ENCODE results near the gene ZSWIM8.
"Not testable (repeated sequence)": the region's sequence is repeated elsewhere in the genome, so short reads cannot be mapped to it uniquely, and the experiment has no call there.

Gene ZSWIM8

DNA sequence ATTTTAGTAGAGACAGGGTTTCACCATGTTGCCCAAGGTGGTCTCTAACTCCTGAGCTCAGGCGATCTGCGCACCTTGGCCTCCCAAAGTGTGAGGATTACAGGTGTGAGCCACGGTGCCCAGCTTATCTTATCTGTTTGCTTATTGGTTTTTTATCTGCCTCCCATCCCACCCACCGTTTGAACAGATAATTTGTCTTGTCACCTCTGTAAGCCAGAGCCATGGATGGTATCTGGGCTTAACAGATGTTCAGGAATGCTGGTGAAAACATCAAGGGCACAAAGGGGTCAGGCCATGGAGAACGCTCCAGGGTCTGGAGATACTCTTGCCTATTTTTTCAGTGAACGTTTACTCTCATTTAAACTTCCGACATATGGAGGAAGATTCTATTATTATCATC lies 38.0 kb downstream of the ZSWIM8 start:
- H3K27me3 ChIP-seq (ENCODE audit: insufficient read depth, low read length): no peaks in the 10 kb centered on the region
- peaks cover 25% of the 10 kb centered on the region; the same call in 1 of the 2 replicates for H3K36me3 ChIP-seq (ENCODE audit: insufficient read depth, low read depth, low read length)
- no peaks in the 10 kb centered on the region for H3K9me3 ChIP-seq (ENCODE audit: insufficient read depth, low read depth, low read length)
- no peak overlapping the region for H3K9ac ChIP-seq (ENCODE audit: low read depth, low read length)
- H3K27ac ChIP-seq (ENCODE audit: low read length): no peak overlapping the region
- no peak overlapping the region for H3K4me3 ChIP-seq (ENCODE audit: low read length)
- H3K4me1 ChIP-seq (ENCODE audit: insufficient read depth, low read length): no peaks in the 10 kb centered on the region

DNA sequence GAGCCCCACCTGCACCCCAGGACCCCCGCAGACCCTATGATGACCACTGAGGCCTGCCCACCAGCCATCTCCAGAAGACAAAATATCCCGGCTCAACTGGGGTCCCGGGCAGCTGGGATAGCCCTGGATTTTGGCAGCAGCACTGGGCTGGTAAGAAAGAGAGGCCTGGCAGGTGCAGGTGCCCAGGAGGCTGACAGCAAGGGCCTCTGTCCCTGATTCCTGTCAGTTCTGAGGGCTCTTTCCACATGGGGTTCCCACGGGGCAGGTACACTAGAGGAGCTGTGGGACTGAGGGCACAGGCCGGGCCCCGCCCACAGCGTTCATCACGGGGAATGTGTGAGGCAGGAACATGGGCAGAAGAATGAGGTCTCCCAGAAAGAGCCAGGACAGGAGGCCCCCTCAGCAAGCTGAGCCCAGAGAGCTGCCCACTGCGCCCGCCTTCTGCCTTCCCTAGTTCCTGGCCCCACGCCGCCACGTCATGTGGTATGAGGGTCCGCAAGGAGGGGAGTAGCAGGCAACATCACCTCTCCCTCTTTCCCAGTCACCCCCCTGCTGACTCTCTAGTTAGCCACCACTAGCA lies 38.8 kb downstream of the ZSWIM8 start:
- Histone ChIP-seq H3K4me3 (ENCODE audit: low read length) (no peak overlapping the region), H3K27ac (ENCODE audit: low read length) (no peak overlapping the region), H3K9me3 (ENCODE audit: insufficient read depth, low read depth, low read length) (no peaks in the 10 kb centered on the region), H3K36me3 (ENCODE audit: insufficient read depth, low read depth, low read length) (peaks cover 25% of the 10 kb centered on the region; the same call in 1 of the 2 replicates), H3K4me1 (ENCODE audit: insufficient read depth, low read length) (no peaks in the 10 kb centered on the region), H3K27me3 (ENCODE audit: insufficient read depth, low read length) (no peaks in the 10 kb centered on the region), H3K9ac (ENCODE audit: low read depth, low read length) (no peak overlapping the region)

DNA sequence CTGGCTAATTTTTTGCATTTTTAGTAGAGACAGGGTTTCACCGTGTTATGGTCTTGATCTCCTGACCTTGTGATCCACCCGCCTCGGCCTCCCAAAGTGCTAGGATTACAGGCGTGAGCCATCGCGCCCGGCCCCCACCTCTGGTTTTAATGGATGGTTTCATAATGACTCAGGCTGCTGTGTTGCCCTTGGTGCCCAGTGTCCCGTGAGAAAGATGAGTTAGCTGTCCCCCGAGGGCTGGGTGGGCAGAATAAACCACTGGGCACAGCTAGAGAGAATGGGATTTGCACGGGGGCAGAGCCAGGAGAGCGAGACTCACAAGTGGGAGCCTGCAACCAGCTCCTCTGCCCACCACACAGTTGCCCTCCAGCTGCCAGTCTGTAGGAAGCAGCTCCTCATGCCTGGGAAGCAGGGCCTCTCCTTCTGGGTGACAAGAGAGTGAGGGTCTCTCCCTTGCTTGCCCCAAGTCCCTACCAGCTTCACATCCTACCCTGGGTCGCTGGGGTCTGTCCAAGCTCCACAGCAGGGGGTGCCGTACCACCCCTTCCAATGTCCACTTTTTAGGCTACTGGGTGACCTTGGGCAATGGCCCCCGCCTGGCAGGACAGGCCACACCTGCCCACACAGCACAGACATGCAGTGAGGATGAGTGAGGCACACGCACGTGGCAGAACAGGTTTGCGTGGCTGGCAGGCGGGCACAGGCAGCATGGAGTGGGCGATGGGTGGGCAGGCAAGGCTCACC lies 42.1 kb downstream of the ZSWIM8 start:
- peaks cover 30% of the 10 kb centered on the region for H3K36me3 ChIP-seq (ENCODE audit: insufficient read depth, low read depth, low read length)
- no peak overlapping the region for H3K27ac ChIP-seq (ENCODE audit: low read length)
- no peaks in the 10 kb centered on the region for H3K4me1 ChIP-seq (ENCODE audit: insufficient read depth, low read length)
- no peak overlapping the region for H3K4me3 ChIP-seq (ENCODE audit: low read length)
- H3K27me3 ChIP-seq (ENCODE audit: insufficient read depth, low read length): no peaks in the 10 kb centered on the region
- H3K9ac ChIP-seq (ENCODE audit: low read depth, low read length): no peak overlapping the region
- no peaks in the 10 kb centered on the region for H3K9me3 ChIP-seq (ENCODE audit: insufficient read depth, low read depth, low read length)

DNA sequence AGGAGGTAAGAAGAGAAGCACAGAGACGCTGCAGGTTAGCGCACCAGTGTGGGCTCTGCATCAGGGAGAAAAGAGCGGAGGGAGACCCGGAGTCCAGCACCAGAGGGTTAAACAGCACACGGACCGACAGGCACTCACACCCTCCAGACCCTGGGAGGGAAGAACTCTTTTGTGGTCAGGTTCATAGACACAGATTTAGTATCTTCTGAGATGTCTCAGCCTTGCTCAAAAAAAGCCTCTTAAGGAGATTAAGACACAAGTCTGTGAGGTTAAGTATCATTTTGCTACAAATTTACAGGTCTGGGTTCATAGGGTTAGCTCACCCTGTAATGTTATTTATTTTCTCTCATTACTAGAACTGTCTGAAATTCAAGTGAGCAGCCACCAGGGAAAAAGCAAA lies 42.8 kb downstream of the ZSWIM8 start:
- Histone ChIP-seq H3K27ac (ENCODE audit: low read length) (no peak overlapping the region), H3K36me3 (ENCODE audit: insufficient read depth, low read depth, low read length) (peaks cover 30% of the 10 kb centered on the region), H3K4me1 (ENCODE audit: insufficient read depth, low read length) (no peaks in the 10 kb centered on the region)

DNA sequence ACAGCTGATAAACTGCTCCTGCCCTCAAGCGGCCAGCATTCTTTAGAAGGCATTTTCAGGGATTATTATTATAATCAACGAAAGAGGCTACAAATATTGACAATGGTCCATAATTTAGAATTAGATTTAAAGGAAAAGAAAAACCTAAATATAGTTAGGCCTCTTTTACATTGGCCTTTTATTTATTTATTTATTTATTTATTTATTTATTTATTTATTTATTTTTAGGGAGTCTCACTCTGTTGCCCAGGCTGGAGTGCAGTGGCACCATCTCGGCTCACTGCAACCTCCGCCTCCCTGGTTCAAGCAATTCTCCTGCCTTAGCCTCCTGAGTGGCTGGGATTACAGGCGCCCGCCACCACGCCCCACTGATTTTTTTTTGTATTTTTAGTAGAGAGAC lies 43.7 kb downstream of the ZSWIM8 start:
- H3K36me3 ChIP-seq (ENCODE audit: insufficient read depth, low read depth, low read length): peaks cover 22% of the 10 kb centered on the region
- H3K27me3 ChIP-seq (ENCODE audit: insufficient read depth, low read length); H3K4me3 ChIP-seq (ENCODE audit: low read length); H3K4me1 ChIP-seq (ENCODE audit: insufficient read depth, low read length); H3K9me3 ChIP-seq (ENCODE audit: insufficient read depth, low read depth, low read length); H3K9ac ChIP-seq (ENCODE audit: low read depth, low read length); H3K27ac ChIP-seq (ENCODE audit: low read length): not testable (repeated sequence)

More for the DNA sequence above, 42.8 kb downstream of the ZSWIM8 start:
- Histone ChIP-seq H3K27me3 (ENCODE audit: insufficient read depth, low read length) (no peaks in the 10 kb centered on the region), H3K9me3 (ENCODE audit: insufficient read depth, low read depth, low read length) (no peaks in the 10 kb centered on the region), H3K4me3 (ENCODE audit: low read length) (no peak overlapping the region), H3K9ac (ENCODE audit: low read depth, low read length) (no peak overlapping the region)

DNA sequence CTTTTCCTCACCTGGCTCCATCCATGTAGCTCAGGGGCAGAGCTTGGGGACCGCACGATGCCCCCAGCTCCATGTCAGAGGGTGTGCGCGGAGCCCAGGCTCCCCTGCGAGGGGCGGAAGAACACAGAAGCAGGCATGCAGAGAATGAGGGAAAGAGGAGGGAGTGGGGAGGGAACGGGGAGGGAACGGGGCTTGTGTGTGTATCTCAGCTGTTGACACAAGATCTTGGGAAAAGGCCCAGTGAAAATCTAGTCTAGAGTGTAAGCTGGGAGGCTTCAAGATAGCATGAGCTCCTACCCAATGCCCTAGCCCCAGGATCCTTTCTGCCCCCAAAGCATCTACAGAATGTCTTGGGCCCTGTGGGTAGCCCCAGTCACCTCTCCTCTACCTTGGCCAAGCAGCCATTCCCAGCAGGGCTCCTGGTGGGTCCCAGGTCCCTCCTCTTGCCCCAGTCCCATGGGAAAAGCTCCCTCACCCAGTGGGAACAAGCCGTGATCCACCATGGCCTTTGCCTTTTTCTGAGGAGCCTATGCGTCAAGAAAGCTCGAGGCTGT lies 51.1 kb downstream of the ZSWIM8 start:
- no peaks in the 10 kb centered on the region for H3K4me1 ChIP-seq (ENCODE audit: insufficient read depth, low read length)
- H3K27ac ChIP-seq (ENCODE audit: low read length): no peak overlapping the region
- peaks cover 56% of the 10 kb centered on the region for H3K36me3 ChIP-seq (ENCODE audit: insufficient read depth, low read depth, low read length)
- no peaks in the 10 kb centered on the region for H3K27me3 ChIP-seq (ENCODE audit: insufficient read depth, low read length)
- no peaks in the 10 kb centered on the region for H3K9me3 ChIP-seq (ENCODE audit: insufficient read depth, low read depth, low read length)
- H3K9ac ChIP-seq (ENCODE audit: low read depth, low read length): no peak overlapping the region
- no peak overlapping the region for H3K4me3 ChIP-seq (ENCODE audit: low read length)

DNA sequence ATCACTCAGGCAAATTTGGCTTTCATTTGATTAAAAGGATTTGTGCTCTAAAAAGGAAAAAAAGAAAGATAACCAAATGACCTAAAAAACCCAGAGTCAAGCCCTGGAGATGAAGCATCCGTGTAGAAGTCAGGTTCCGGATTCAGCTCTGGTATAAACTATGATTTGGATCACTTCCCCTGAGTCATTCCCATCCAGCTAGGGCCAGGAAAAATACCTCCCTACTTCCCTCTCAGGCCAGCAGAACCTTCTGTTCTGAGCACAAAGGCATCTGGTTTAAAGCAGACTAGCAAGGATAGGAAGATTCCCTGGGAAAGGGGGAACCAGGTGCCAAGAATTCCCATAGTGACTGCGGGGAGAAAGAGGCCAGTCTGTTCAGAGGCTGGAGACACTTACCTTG lies 51.7 kb downstream of the ZSWIM8 start:
- Histone ChIP-seq H3K4me3 (ENCODE audit: low read length) (no peak overlapping the region), H3K36me3 (ENCODE audit: insufficient read depth, low read depth, low read length) (peaks cover 62% of the 10 kb centered on the region), H3K4me1 (ENCODE audit: insufficient read depth, low read length) (no peaks in the 10 kb centered on the region), H3K9ac (ENCODE audit: low read depth, low read length) (no peak overlapping the region), H3K27me3 (ENCODE audit: insufficient read depth, low read length) (no peaks in the 10 kb centered on the region), H3K9me3 (ENCODE audit: insufficient read depth, low read depth, low read length) (no peaks in the 10 kb centered on the region), H3K27ac (ENCODE audit: low read length) (no peak overlapping the region)

DNA sequence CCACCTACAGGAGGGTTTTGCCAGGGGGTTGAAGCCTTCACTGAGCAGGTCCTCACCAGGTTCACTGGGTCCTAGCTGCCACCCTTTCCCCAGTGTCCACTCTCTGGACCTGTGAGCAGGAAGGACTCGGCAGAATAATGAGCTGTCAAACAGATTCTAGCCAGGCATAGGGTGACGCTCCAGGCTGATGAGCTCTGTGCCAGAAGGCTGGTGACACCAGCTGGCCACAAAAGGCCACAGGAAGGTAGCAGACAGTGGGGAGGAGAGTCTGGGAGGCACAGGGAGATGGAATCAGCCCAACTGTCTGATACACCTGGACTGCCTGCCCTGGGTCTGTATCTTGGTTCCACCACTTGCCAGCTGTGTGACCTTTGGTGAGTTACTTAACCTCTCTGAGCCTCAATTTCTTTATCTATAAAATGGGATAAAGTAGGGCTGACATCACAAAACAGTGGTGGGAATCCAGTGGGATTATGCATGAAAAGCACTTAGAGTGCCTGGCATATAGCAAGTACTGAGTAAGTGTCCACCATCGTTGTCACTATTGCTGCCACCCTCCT lies 52.7 kb downstream of the ZSWIM8 start:
- Histone ChIP-seq H3K27ac (ENCODE audit: low read length) (no peak overlapping the region), H3K4me3 (ENCODE audit: low read length) (no peak overlapping the region), H3K36me3 (ENCODE audit: insufficient read depth, low read depth, low read length) (peaks cover 72% of the 10 kb centered on the region), H3K4me1 (ENCODE audit: insufficient read depth, low read length) (no peaks in the 10 kb centered on the region), H3K9me3 (ENCODE audit: insufficient read depth, low read depth, low read length) (no peaks in the 10 kb centered on the region), H3K9ac (ENCODE audit: low read depth, low read length) (no peak overlapping the region), H3K27me3 (ENCODE audit: insufficient read depth, low read length) (no peaks in the 10 kb centered on the region)

DNA sequence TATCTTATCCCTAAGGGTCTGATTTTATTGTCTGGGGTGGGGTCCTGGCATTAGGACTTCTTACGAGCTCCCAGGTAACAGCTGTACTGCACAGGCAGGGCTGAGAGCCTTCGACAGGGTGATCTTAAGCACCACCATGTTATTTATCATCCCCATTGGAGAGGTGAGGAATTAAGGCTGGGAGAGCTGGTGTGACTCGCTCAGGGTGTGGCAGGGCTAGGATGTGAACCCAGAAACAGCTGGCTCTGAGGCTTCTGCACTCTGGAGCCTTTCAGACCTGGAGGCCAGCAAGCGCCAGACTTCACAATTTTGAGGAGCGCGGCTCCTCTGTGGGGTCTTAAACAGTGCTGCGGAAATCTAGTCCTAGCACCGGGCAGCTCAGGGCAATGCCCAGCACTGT lies 53.4 kb downstream of the ZSWIM8 start:
- H3K27ac ChIP-seq (ENCODE audit: low read length): no peak overlapping the region
- no peaks in the 10 kb centered on the region for H3K9me3 ChIP-seq (ENCODE audit: insufficient read depth, low read depth, low read length)
- no peak overlapping the region for H3K4me3 ChIP-seq (ENCODE audit: low read length)
- no peaks in the 10 kb centered on the region for H3K4me1 ChIP-seq (ENCODE audit: insufficient read depth, low read length)
- H3K36me3 ChIP-seq (ENCODE audit: insufficient read depth, low read depth, low read length): peaks cover 75% of the 10 kb centered on the region
- H3K9ac ChIP-seq (ENCODE audit: low read depth, low read length): no peak overlapping the region; the same call in 1 of the 2 replicates
- no peaks in the 10 kb centered on the region for H3K27me3 ChIP-seq (ENCODE audit: insufficient read depth, low read length)

DNA sequence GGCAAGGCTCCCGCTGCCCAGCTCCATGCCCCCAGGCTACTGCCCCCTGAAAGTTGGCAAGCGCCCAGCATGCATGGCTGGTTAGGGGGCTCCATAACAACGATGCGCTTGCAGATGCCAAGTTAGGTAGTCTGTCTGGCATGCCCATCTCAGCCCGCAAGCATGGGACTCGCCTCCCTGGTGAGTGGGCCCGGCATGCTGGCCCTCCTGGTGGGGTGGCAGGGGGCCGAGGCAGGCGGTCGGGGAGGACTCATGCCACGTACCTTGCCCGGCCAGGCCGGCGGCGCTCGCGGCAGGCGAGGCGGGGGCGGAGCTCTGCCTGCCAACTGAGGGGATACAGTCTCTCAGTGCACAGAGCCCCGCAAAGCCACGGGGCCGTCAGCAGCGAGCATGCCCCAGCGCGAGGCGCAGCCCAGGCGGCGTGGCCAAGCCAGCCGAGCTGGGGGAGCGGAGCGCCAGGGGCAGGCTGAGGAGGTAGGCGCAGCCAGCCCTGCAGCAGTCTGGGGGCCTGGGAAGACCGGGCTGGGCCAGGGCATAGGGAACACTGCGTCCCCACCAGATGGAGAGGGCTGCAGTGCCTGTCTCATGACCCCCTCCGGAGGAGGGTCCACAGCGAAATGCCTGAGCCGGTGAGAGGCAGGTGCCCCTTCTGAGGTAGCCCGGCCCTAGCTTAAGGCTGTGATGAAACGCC lies 54.0 kb downstream of the ZSWIM8 start:
- Histone ChIP-seq H3K27ac (ENCODE audit: low read length) (no peak overlapping the region), H3K9me3 (ENCODE audit: insufficient read depth, low read depth, low read length) (no peaks in the 10 kb centered on the region), H3K36me3 (ENCODE audit: insufficient read depth, low read depth, low read length) (peaks cover 77% of the 10 kb centered on the region), H3K4me1 (ENCODE audit: insufficient read depth, low read length) (no peaks in the 10 kb centered on the region), H3K4me3 (ENCODE audit: low read length) (no peak overlapping the region), H3K9ac (ENCODE audit: low read depth, low read length) (no peak overlapping the region), H3K27me3 (ENCODE audit: insufficient read depth, low read length) (no peaks in the 10 kb centered on the region)

DNA sequence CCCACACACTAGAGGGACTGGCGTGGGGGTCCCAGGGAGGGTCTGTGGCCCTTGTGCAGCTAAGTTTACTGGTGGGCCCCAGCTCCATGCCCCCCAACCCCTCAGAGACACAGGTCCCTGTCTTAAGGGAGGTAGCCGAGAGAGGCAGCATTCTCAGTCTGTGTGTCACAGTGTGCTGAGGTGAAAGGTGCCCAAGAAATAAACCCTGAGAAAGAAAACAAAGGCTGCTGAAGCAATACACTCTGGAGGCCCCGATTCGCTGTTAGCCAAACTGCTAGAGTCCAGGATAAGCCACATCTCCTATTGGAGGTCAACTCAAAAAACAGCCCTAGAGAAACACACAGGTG lies 54.6 kb downstream of the ZSWIM8 start:
- Histone ChIP-seq H3K27ac (ENCODE audit: low read length) (no peak overlapping the region), H3K9ac (ENCODE audit: low read depth, low read length) (no peak overlapping the region), H3K4me3 (ENCODE audit: low read length) (no peak overlapping the region), H3K36me3 (ENCODE audit: insufficient read depth, low read depth, low read length) (peaks cover 79% of the 10 kb centered on the region), H3K4me1 (ENCODE audit: insufficient read depth, low read length) (no peaks in the 10 kb centered on the region), H3K9me3 (ENCODE audit: insufficient read depth, low read depth, low read length) (no peaks in the 10 kb centered on the region), H3K27me3 (ENCODE audit: insufficient read depth, low read length) (no peaks in the 10 kb centered on the region)

Data from iPS-20b (cell line).